CD4-positive, CD25-positive, alpha-beta regulatory T cell (primary cell): Measurements from ENCODE around the gene IL1RAPL1. TPM values are rescaled to one million over a fixed set of nuclear protein-coding genes. Genes with fewer than 3 reads are reported as not detected.

Experiments
- ATAC-seq, 2 donors: fragments of 150-1000 bp; cut with Tn5 transposase; one replicate each; pipeline ENCODE4 v1.10.0; 2021; ENCODE audit warnings: low read depth in 2 of 2, moderate number of reproducible peaks in 2 of 2, moderate library complexity in 1 of 2
- DNase-seq, 3 donors: peaks; one replicate each; pipeline versions ENCODE4 v3.0.0 to v3.0.0-alpha.2; 2012 to 2022; ENCODE audit warnings: mixed read lengths in 1 of 3
- H3K27ac ChIP-seq: one replicate; pipeline ENCODE4 v1.7.0; 2013; ENCODE audit warnings: mild to moderate bottlenecking, low read length; ENCODE audit not compliant: insufficient read depth, poor library complexity, severe bottlenecking
- H3K27me3 ChIP-seq: one replicate; pipeline ENCODE4 v1.7.0; 2013; ENCODE audit warnings: low read length; ENCODE audit not compliant: control insufficient read depth, insufficient read depth
- H3K36me3 ChIP-seq: one replicate; pipeline ENCODE4 v1.7.0; 2013; ENCODE audit warnings: mild to moderate bottlenecking, low read length, moderate library complexity; ENCODE audit not compliant: control insufficient read depth, insufficient read depth
- H3K4me1 ChIP-seq: 2 replicates; pipeline ENCODE4 v1.7.0; 2013; ENCODE audit warnings: mild to moderate bottlenecking, low read length; ENCODE audit not compliant: insufficient read depth, control insufficient read depth, poor library complexity, severe bottlenecking
- H3K4me3 ChIP-seq: one replicate; pipeline ENCODE4 v1.7.0; 2013; ENCODE audit warnings: low read depth, mild to moderate bottlenecking, low read length, moderate library complexity
- H3K9me3 ChIP-seq, 2 experiments: 1 replicate in 1 of 2; 2 replicates in 1 of 2; pipeline ENCODE4 v1.7.0; 2013; ENCODE audit warnings: low read length in 2 of 2, mild to moderate bottlenecking in 1 of 2, moderate library complexity in 1 of 2; ENCODE audit not compliant: control insufficient read depth in 2 of 2
- H3K27ac Mint-ChIP-seq, 3 donors: one replicate each; pipeline ENCODE4 v1.8.0; 2020 to 2022; ENCODE audit warnings: mild to moderate bottlenecking in 3 of 3, mixed read lengths in 3 of 3, moderate library complexity in 2 of 3
- H3K27me3 Mint-ChIP-seq: one replicate; pipeline ENCODE4 v1.8.0; 2022; ENCODE audit warnings: mild to moderate bottlenecking, mixed read lengths
- H3K36me3 Mint-ChIP-seq: one replicate; pipeline ENCODE4 v1.8.0; 2020; ENCODE audit warnings: mixed read lengths
- H3K4me1 Mint-ChIP-seq, 4 donors: one replicate each; pipeline ENCODE4 v1.8.0; 2020 to 2022; ENCODE audit warnings: mixed read lengths in 4 of 4, mild to moderate bottlenecking in 1 of 4
- H3K4me3 Mint-ChIP-seq, 4 donors: one replicate each; pipeline ENCODE4 v1.8.0; 2020 to 2022; ENCODE audit warnings: mild to moderate bottlenecking in 4 of 4, mixed read lengths in 4 of 4, moderate library complexity in 3 of 4
- H3K9me3 Mint-ChIP-seq, 7 donors: one replicate each; pipeline ENCODE4 v1.8.0; 2020 to 2022; ENCODE audit warnings: mixed read lengths in 7 of 7, mild to moderate bottlenecking in 3 of 7, moderate library complexity in 2 of 7
- polyA plus RNA-seq, 4 donors: library from polyadenylated mRNA; unstranded; fragments of 300-500 nt; fragmentation: Illumina TruSeq; gene quantifications; one replicate each; pipeline ENCODE4 v1.2.3, GENCODE V29; 2021
- total RNA-seq: library from RNA; stranded (reverse); gene quantifications from one replicate; pipeline ENCODE4 v1.2.3, GENCODE V29; 2022

Gene IL1RAPL1
- total and polyA plus RNA-seq, 5 donors from 2014 or later, result not detected

- DNase-seq (no peak), ATAC-seq (no peak)
- Mint-ChIP-seq H3K9me3 (peaks cover 0 to 4% (median 2%) of the 10 kb centered on the region in 7 donors), H3K36me3 (no peaks in the 10 kb centered on the region), H3K27ac (no peak overlapping the region), H3K4me3 (no peak overlapping the region), H3K27me3 (peaks cover 9% of the 10 kb centered on the region), H3K4me1 (no peaks in the 10 kb centered on the region)
- no peak overlapping the region for H3K4me3 ChIP-seq
- H3K27me3 ChIP-seq, result no peaks in the 10 kb centered on the region
- H3K36me3 ChIP-seq, result no peaks in the 10 kb centered on the region
- no peaks in the 10 kb centered on the region for H3K9me3 ChIP-seq
- no peak overlapping the region for H3K27ac ChIP-seq
- H3K4me1 ChIP-seq, result no peaks in the 10 kb centered on the region
These were observed 1282.6 kb downstream of the IL1RAPL1 start for GRCh38 chrX:29869837-29870236.

- H3K4me3 ChIP-seq, result no peak overlapping the region
- Mint-ChIP-seq H3K27me3 (peaks cover 9% of the 10 kb centered on the region), H3K4me3 (no peak overlapping the region)
These were observed 1283.4 kb downstream of the IL1RAPL1 start for GRCh38 chrX:29870608-29871007.

GRCh38 chrX:29872831-29873230 is 1285.6 kb downstream of the IL1RAPL1 start:
- H3K4me3 ChIP-seq, result no peak overlapping the region
- H3K4me1 ChIP-seq, result no peaks in the 10 kb centered on the region
- ATAC-seq (no peak), DNase-seq (no peak)
- H3K9me3 Mint-ChIP-seq, result peaks cover 0 to 4% (median 0%) of the 10 kb centered on the region in 7 donors
- H3K27me3 Mint-ChIP-seq, result peaks cover 9% of the 10 kb centered on the region
- H3K36me3 Mint-ChIP-seq, result no peaks in the 10 kb centered on the region
- no peaks in the 10 kb centered on the region for H3K27me3 ChIP-seq
- no peaks in the 10 kb centered on the region for H3K36me3 ChIP-seq
- no peak overlapping the region for H3K27ac Mint-ChIP-seq
- H3K27ac ChIP-seq, result no peak overlapping the region
- no peaks in the 10 kb centered on the region for H3K4me1 Mint-ChIP-seq
- no peak overlapping the region for H3K4me3 Mint-ChIP-seq
- no peaks in the 10 kb centered on the region for H3K9me3 ChIP-seq

More at GRCh38 chrX:29870608-29871007, 1283.4 kb downstream of the IL1RAPL1 start:
- no peaks in the 10 kb centered on the region for H3K4me1 ChIP-seq
- Mint-ChIP-seq H3K36me3 (no peaks in the 10 kb centered on the region), H3K4me1 (no peaks in the 10 kb centered on the region), H3K27ac (no peak overlapping the region), H3K9me3 (peaks cover 0 to 4% (median 2%) of the 10 kb centered on the region in 7 donors)
- no peaks in the 10 kb centered on the region for H3K36me3 ChIP-seq
- no peak for ATAC-seq
- H3K27ac ChIP-seq, result no peak overlapping the region
- no peaks in the 10 kb centered on the region for H3K27me3 ChIP-seq
- DNase-seq, result no peak
- H3K9me3 ChIP-seq, result no peaks in the 10 kb centered on the region

GRCh38 chrX:29876733-29877132 is 1289.5 kb downstream of the IL1RAPL1 start:
- Mint-ChIP-seq H3K27ac (no peak overlapping the region), H3K36me3 (no peaks in the 10 kb centered on the region), H3K4me3 (no peak overlapping the region), H3K4me1 (no peaks in the 10 kb centered on the region), H3K27me3 (no peaks in the 10 kb centered on the region), H3K9me3 (peaks cover 0 to 4% (median 0%) of the 10 kb centered on the region in 7 donors)
- Histone ChIP-seq H3K4me1 (no peaks in the 10 kb centered on the region), H3K27ac (no peak overlapping the region), H3K9me3 (no peaks in the 10 kb centered on the region), H3K27me3 (no peaks in the 10 kb centered on the region), H3K36me3 (no peaks in the 10 kb centered on the region), H3K4me3 (no peak overlapping the region)
- no peak for DNase-seq
- ATAC-seq, result no peak

- Mint-ChIP-seq H3K36me3 (no peaks in the 10 kb centered on the region), H3K9me3 (peaks cover 0 to 7% (median 0%) of the 10 kb centered on the region in 7 donors), H3K27me3 (no peaks in the 10 kb centered on the region), H3K27ac (no peak overlapping the region), H3K4me1 (no peaks in the 10 kb centered on the region), H3K4me3 (no peak overlapping the region)
- Histone ChIP-seq H3K4me3 (no peak overlapping the region), H3K9me3 (peaks cover 0 to 3% of the 10 kb centered on the region in 2 experiments), H3K27ac (no peak overlapping the region), H3K4me1 (no peaks in the 10 kb centered on the region), H3K27me3 (no peaks in the 10 kb centered on the region), H3K36me3 (no peaks in the 10 kb centered on the region)
- DNase-seq (no peak), ATAC-seq (no peak)
These were observed 1293.7 kb downstream of the IL1RAPL1 start for GRCh38 chrX:29880977-29881376.

GRCh38 chrX:29890004-29890403 is 1302.8 kb downstream of the IL1RAPL1 start:
- H3K4me3 ChIP-seq, result no peak overlapping the region
- no peaks in the 10 kb centered on the region for H3K9me3 ChIP-seq
- no peaks in the 10 kb centered on the region for H3K27me3 Mint-ChIP-seq
- H3K27ac Mint-ChIP-seq, result no peak overlapping the region
- no peak for DNase-seq
- H3K9me3 Mint-ChIP-seq, result peaks cover 0 to 5% (median 0%) of the 10 kb centered on the region in 7 donors
- ATAC-seq, result no peak
- H3K4me1 ChIP-seq, result no peaks in the 10 kb centered on the region
- no peaks in the 10 kb centered on the region for H3K4me1 Mint-ChIP-seq
- H3K36me3 ChIP-seq, result no peaks in the 10 kb centered on the region
- no peak overlapping the region for H3K27ac ChIP-seq
- H3K27me3 ChIP-seq, result no peaks in the 10 kb centered on the region
- no peaks in the 10 kb centered on the region for H3K36me3 Mint-ChIP-seq
- H3K4me3 Mint-ChIP-seq, result no peak overlapping the region

- H3K27ac Mint-ChIP-seq, result no peak overlapping the region
- no peaks in the 10 kb centered on the region for H3K9me3 ChIP-seq
- H3K4me1 Mint-ChIP-seq, result no peaks in the 10 kb centered on the region
- DNase-seq (no peak), ATAC-seq (no peak)
- H3K27me3 ChIP-seq, result no peaks in the 10 kb centered on the region
- H3K36me3 ChIP-seq, result no peaks in the 10 kb centered on the region
- H3K4me3 ChIP-seq, result no peak overlapping the region
- H3K4me1 ChIP-seq, result no peaks in the 10 kb centered on the region
- no peaks in the 10 kb centered on the region for H3K27me3 Mint-ChIP-seq
- no peaks in the 10 kb centered on the region for H3K36me3 Mint-ChIP-seq
- no peak overlapping the region for H3K4me3 Mint-ChIP-seq
- H3K27ac ChIP-seq, result no peak overlapping the region
- peaks cover 0 to 2% (median under 1%) of the 10 kb centered on the region in 7 donors for H3K9me3 Mint-ChIP-seq
These were observed 1303.5 kb downstream of the IL1RAPL1 start for GRCh38 chrX:29890646-29891200.

GRCh38 chrX:29902004-29902403 is 1314.8 kb downstream of the IL1RAPL1 start:
- Histone ChIP-seq H3K4me1 (no peaks in the 10 kb centered on the region), H3K4me3 (no peak overlapping the region), H3K9me3 (peaks cover 0 to 1% of the 10 kb centered on the region in 2 experiments), H3K36me3 (no peaks in the 10 kb centered on the region), H3K27me3 (no peaks in the 10 kb centered on the region), H3K27ac (no peak overlapping the region)
- no peak for ATAC-seq
- Mint-ChIP-seq H3K27ac (no peak overlapping the region), H3K27me3 (no peaks in the 10 kb centered on the region), H3K36me3 (peaks cover 3% of the 10 kb centered on the region), H3K4me1 (no peaks in the 10 kb centered on the region), H3K4me3 (no peak overlapping the region), H3K9me3 (peaks cover 0 to 9% (median 0%) of the 10 kb centered on the region in 7 donors)
- DNase-seq, result no peak
